HG02763 (cell line): ENCODE results near the gene ZNF366.

ENCODE experiments used
- ATAC-seq: cut with Tn5 transposase; IDR thresholded peaks from one replicate; pipeline ENCODE4 v1.9.1; 2021; ENCODE audit warnings: mild to moderate bottlenecking, moderate library complexity; ENCODE audit not compliant: unreplicated experiment

The ZNF366 gene

GRCh38 chr5:72498284-72498683 lies 8.9 kb downstream of the ZNF366 start:
- no peak for ATAC-seq

GRCh38 chr5:72497823-72498222 lies 9.4 kb downstream of the ZNF366 start:
- ATAC-seq: no peak

GRCh38 chr5:72495410-72495809 lies 11.8 kb downstream of the ZNF366 start:
- no peak for ATAC-seq

GRCh38 chr5:72494623-72495124 lies 12.5 kb downstream of the ZNF366 start:
- ATAC-seq: no peak

- ATAC-seq: no peak
Measured at GRCh38 chr5:72489536-72489935, 17.7 kb downstream of the ZNF366 start.

GRCh38 chr5:72488756-72489155 lies 18.5 kb downstream of the ZNF366 start:
- ATAC-seq: no peak

GRCh38 chr5:72487177-72487576 lies 20.0 kb downstream of the ZNF366 start:
- no peak for ATAC-seq

- no peak for ATAC-seq
Measured at GRCh38 chr5:72486371-72486770, 20.8 kb downstream of the ZNF366 start.

GRCh38 chr5:72485430-72485974 lies 21.7 kb downstream of the ZNF366 start:
- no peak for ATAC-seq

GRCh38 chr5:72482046-72482445 lies 25.2 kb downstream of the ZNF366 start:
- ATAC-seq: no peak

GRCh38 chr5:72480841-72481240 lies 26.4 kb downstream of the ZNF366 start:
- ATAC-seq: no peak

- ATAC-seq: no peak
Measured at GRCh38 chr5:72479921-72480320, 27.3 kb downstream of the ZNF366 start.

- ATAC-seq: no peak
Measured at GRCh38 chr5:72478684-72479083, 28.5 kb downstream of the ZNF366 start.

GRCh38 chr5:72478276-72478675 lies 28.9 kb downstream of the ZNF366 start:
- no peak for ATAC-seq

GRCh38 chr5:72477644-72478043 lies 29.6 kb downstream of the ZNF366 start:
- ATAC-seq: no peak

GRCh38 chr5:72477176-72477575 lies 30.0 kb downstream of the ZNF366 start:
- ATAC-seq: no peak

GRCh38 chr5:72476721-72477120 lies 30.5 kb downstream of the ZNF366 start:
- no peak for ATAC-seq

- no peak for ATAC-seq
Measured at GRCh38 chr5:72476275-72476674, 30.9 kb downstream of the ZNF366 start.

- no peak for ATAC-seq
Measured at GRCh38 chr5:72474516-72474915, 32.7 kb downstream of the ZNF366 start.

GRCh38 chr5:72474046-72474500 lies 33.1 kb downstream of the ZNF366 start:
- no peak for ATAC-seq

- ATAC-seq: no peak
Measured at GRCh38 chr5:72472666-72473422, 34.4 kb downstream of the ZNF366 start.

GRCh38 chr5:72472031-72472430 lies 35.2 kb downstream of the ZNF366 start:
- no peak for ATAC-seq
